Measurements from ENCODE around the gene LDLRAP1.

The LDLRAP1 gene

GRCh38 chr1:25531082-25531461, 12.3 kb upstream of the LDLRAP1 start:
- H3K4me2 ChIP-seq = no peak overlapping the region
- H3K27me3 ChIP-seq = no peaks in the 10 kb centered on the region
- no peak overlapping the region for H3K9ac ChIP-seq
- no peak overlapping the region for H3K4me3 ChIP-seq
- peaks cover 17% of the 10 kb centered on the region for H3K4me1 ChIP-seq
- TF ChIP-seq Cebpa-rat (IDR thresholded peaks at IDR 0.05) = no peak
- H3K9me3 ChIP-seq = no peaks in the 10 kb centered on the region
- no peaks in the 10 kb centered on the region for H3K36me3 ChIP-seq
- no peak overlapping the region for H3K27ac ChIP-seq
- no peaks in the 10 kb centered on the region for H4K20me1 ChIP-seq

- no peak for TF ChIP-seq Cebpa-rat (IDR thresholded peaks at IDR 0.05)
- no peaks in the 10 kb centered on the region for H3K36me3 ChIP-seq
- no peaks in the 10 kb centered on the region for H3K9me3 ChIP-seq
- peaks cover 20% of the 10 kb centered on the region for H3K4me1 ChIP-seq
- H3K4me3 ChIP-seq = no peak overlapping the region
- no peaks in the 10 kb centered on the region for H4K20me1 ChIP-seq
- no peak overlapping the region for H3K27ac ChIP-seq
- H3K27me3 ChIP-seq = no peaks in the 10 kb centered on the region
- H3K9ac ChIP-seq = no peak overlapping the region
- no peak overlapping the region for H3K4me2 ChIP-seq
Observed at GRCh38 chr1:25532970-25533369, 10.4 kb upstream of the LDLRAP1 start.

- no peak for TF ChIP-seq Cebpa-rat (IDR thresholded peaks at IDR 0.05)
Observed at GRCh38 chr1:25533775-25534409, 9.5 kb upstream of the LDLRAP1 start.

GRCh38 chr1:25534410-25534788, 9.0 kb upstream of the LDLRAP1 start:
- Histone ChIP-seq H3K4me3 (no peak overlapping the region), H3K27ac (no peak overlapping the region), H3K27me3 (no peaks in the 10 kb centered on the region), H3K9ac (no peak overlapping the region), H3K36me3 (no peaks in the 10 kb centered on the region), H3K4me2 (no peak overlapping the region), H3K4me1 (peaks cover 18% of the 10 kb centered on the region), H4K20me1 (no peaks in the 10 kb centered on the region), H3K9me3 (no peaks in the 10 kb centered on the region)
- no peak for TF ChIP-seq Cebpa-rat (IDR thresholded peaks at IDR 0.05)

More at GRCh38 chr1:25533775-25534409, 9.5 kb upstream of the LDLRAP1 start:
- no peak overlapping the region for H3K27ac ChIP-seq
- peaks cover 20% of the 10 kb centered on the region for H3K4me1 ChIP-seq
- no peaks in the 10 kb centered on the region for H3K9me3 ChIP-seq
- no peak overlapping the region for H3K4me2 ChIP-seq
- H3K9ac ChIP-seq = no peak overlapping the region
- no peaks in the 10 kb centered on the region for H3K27me3 ChIP-seq
- H3K4me3 ChIP-seq = no peak overlapping the region
- no peaks in the 10 kb centered on the region for H4K20me1 ChIP-seq
- no peaks in the 10 kb centered on the region for H3K36me3 ChIP-seq

- Histone ChIP-seq H3K4me1 (peaks cover 4% of the 10 kb centered on the region; the same call in 1 of the 2 replicates), H3K4me2 (no peak overlapping the region), H4K20me1 (no peaks in the 10 kb centered on the region), H3K27me3 (no peaks in the 10 kb centered on the region), H3K27ac (no peak overlapping the region), H3K4me3 (no peak overlapping the region), H3K36me3 (no peaks in the 10 kb centered on the region), H3K9ac (no peak overlapping the region), H3K9me3 (no peaks in the 10 kb centered on the region)
- no peak for TF ChIP-seq Cebpa-rat (IDR thresholded peaks at IDR 0.05)
Observed at GRCh38 chr1:25536124-25536523, 7.3 kb upstream of the LDLRAP1 start.

- Histone ChIP-seq H3K36me3 (no peaks in the 10 kb centered on the region), H3K4me1 (peaks cover 4% of the 10 kb centered on the region; the same call in 1 of the 2 replicates), H3K9ac (no peak overlapping the region), H3K4me2 (no peak overlapping the region), H3K4me3 (no peak overlapping the region), H4K20me1 (no peaks in the 10 kb centered on the region), H3K27ac (no peak overlapping the region), H3K9me3 (no peaks in the 10 kb centered on the region), H3K27me3 (no peaks in the 10 kb centered on the region)
- no peak for TF ChIP-seq Cebpa-rat (IDR thresholded peaks at IDR 0.05)
Observed at GRCh38 chr1:25537153-25537831, 6.1 kb upstream of the LDLRAP1 start.

GRCh38 chr1:25538191-25538767, 5.1 kb upstream of the LDLRAP1 start:
- Histone ChIP-seq H3K27me3 (no peaks in the 10 kb centered on the region), H3K4me2 (no peak overlapping the region), H3K4me1 (peaks cover 4% of the 10 kb centered on the region; the same call in 1 of the 2 replicates), H3K9me3 (no peaks in the 10 kb centered on the region), H3K36me3 (no peaks in the 10 kb centered on the region), H3K9ac (no peak overlapping the region), H3K27ac (no peak overlapping the region), H3K4me3 (no peak overlapping the region), H4K20me1 (no peaks in the 10 kb centered on the region)
- no peak for TF ChIP-seq Cebpa-rat (IDR thresholded peaks at IDR 0.05)

- H3K36me3 ChIP-seq = no peaks in the 10 kb centered on the region
- no peak overlapping the region for H3K4me2 ChIP-seq
- no peak for TF ChIP-seq Cebpa-rat (IDR thresholded peaks at IDR 0.05)
- H3K9ac ChIP-seq = no peak overlapping the region
- H3K27ac ChIP-seq = no peak overlapping the region
- H3K4me1 ChIP-seq = peaks cover 22% of the 10 kb centered on the region
- no peaks in the 10 kb centered on the region for H3K27me3 ChIP-seq
- peaks cover 18% of the 10 kb centered on the region for H4K20me1 ChIP-seq
- no peak overlapping the region for H3K4me3 ChIP-seq
- no peaks in the 10 kb centered on the region for H3K9me3 ChIP-seq
Observed at GRCh38 chr1:25540750-25541342, 2.6 kb upstream of the LDLRAP1 start.

- Histone ChIP-seq H4K20me1 (peaks cover 18% of the 10 kb centered on the region), H3K4me2 (no peak overlapping the region), H3K27ac (no peak overlapping the region), H3K27me3 (no peaks in the 10 kb centered on the region), H3K4me1 (peaks cover 28% of the 10 kb centered on the region), H3K9ac (no peak overlapping the region), H3K9me3 (no peaks in the 10 kb centered on the region), H3K4me3 (no peak overlapping the region), H3K36me3 (no peaks in the 10 kb centered on the region)
- TF ChIP-seq Cebpa-rat (IDR thresholded peaks at IDR 0.05) = no peak
Observed at GRCh38 chr1:25541425-25541824, 2.0 kb upstream of the LDLRAP1 start.
